Activated naive CD8-positive, alpha-beta T cell treated with anti-CD3 and anti-CD28 coated beads for 36 hours (primary cell): ENCODE results near the gene DBN1. TPM values are rescaled to one million over a fixed set of nuclear protein-coding genes. Genes with fewer than 3 reads are reported as not detected.
"Not testable (repeated sequence)": the region's sequence is repeated elsewhere in the genome, so short reads cannot be mapped to it uniquely, and the experiment has no call there.

Experiments used
- DNase-seq: peaks from one replicate; pipeline ENCODE4 v3.0.0; 2021
- H3K27ac Mint-ChIP-seq: one replicate; pipeline ENCODE4 v1.8.0; 2022; ENCODE audit warnings: mild to moderate bottlenecking, moderate library complexity, mixed read lengths
- H3K27me3 Mint-ChIP-seq: one replicate; pipeline ENCODE4 v1.8.0; 2022; ENCODE audit warnings: mild to moderate bottlenecking, mixed read lengths
- H3K36me3 Mint-ChIP-seq: one replicate; pipeline ENCODE4 v1.8.0; 2021; ENCODE audit warnings: mild to moderate bottlenecking, mixed read lengths
- H3K4me1 Mint-ChIP-seq: one replicate; pipeline ENCODE4 v1.8.0; 2021; ENCODE audit warnings: mixed read lengths
- H3K4me3 Mint-ChIP-seq: one replicate; pipeline ENCODE4 v1.8.0; 2022; ENCODE audit warnings: mild to moderate bottlenecking, moderate library complexity, mixed read lengths
- H3K9me3 Mint-ChIP-seq: one replicate; pipeline ENCODE4 v1.8.0; 2022; ENCODE audit warnings: mixed read lengths
- total RNA-seq, 2 experiments: library from RNA; stranded (reverse); gene quantifications; one replicate each; pipeline ENCODE4 v1.2.3, GENCODE V29; 2021

The DBN1 gene
- total RNA-seq, 2 experiments from 2014 or later = 100 to 106 TPM

- H3K27ac Mint-ChIP-seq = no peak overlapping the region
- no peaks in the 10 kb centered on the region for H3K36me3 Mint-ChIP-seq
Measured at GRCh38 chr5:177419046-177419445, 54.4 kb downstream of the DBN1 start.

GRCh38 chr5:177417081-177417480 lies 56.4 kb downstream of the DBN1 start:
- not testable (repeated sequence) for H3K27ac Mint-ChIP-seq, H3K4me3 Mint-ChIP-seq, H3K36me3 Mint-ChIP-seq, DNase-seq, H3K27me3 Mint-ChIP-seq, H3K9me3 Mint-ChIP-seq
- peaks cover 27% of the 10 kb centered on the region for H3K4me1 Mint-ChIP-seq

More at GRCh38 chr5:177419046-177419445, 54.4 kb downstream of the DBN1 start:
- no peak for DNase-seq
- Mint-ChIP-seq H3K27me3 (no peaks in the 10 kb centered on the region), H3K4me3 (no peak overlapping the region), H3K9me3 (no peaks in the 10 kb centered on the region), H3K4me1 (peaks cover 13% of the 10 kb centered on the region)

GRCh38 chr5:177414481-177414880 lies 59.0 kb downstream of the DBN1 start:
- Mint-ChIP-seq H3K9me3 (no peaks in the 10 kb centered on the region), H3K4me3 (no peak overlapping the region), H3K36me3 (no peaks in the 10 kb centered on the region)

GRCh38 chr5:177412603-177413233 lies 60.7 kb downstream of the DBN1 start:
- Mint-ChIP-seq H3K36me3 (no peaks in the 10 kb centered on the region), H3K27ac (peak overlapping the region; percentile 85), H3K27me3 (no peaks in the 10 kb centered on the region), H3K4me1 (peaks cover 40% of the 10 kb centered on the region), H3K9me3 (no peaks in the 10 kb centered on the region), H3K4me3 (peak overlapping the region; percentile 37)
- peak; percentile 36 for DNase-seq

More at GRCh38 chr5:177414481-177414880, 59.0 kb downstream of the DBN1 start:
- DNase-seq = no peak
- H3K27ac Mint-ChIP-seq = no peak overlapping the region
- peaks cover 40% of the 10 kb centered on the region for H3K4me1 Mint-ChIP-seq
- H3K27me3 Mint-ChIP-seq = no peaks in the 10 kb centered on the region

GRCh38 chr5:177410575-177410974 lies 62.9 kb downstream of the DBN1 start:
- H3K27ac Mint-ChIP-seq = peak overlapping the region; percentile 20
- no peak overlapping the region for H3K4me3 Mint-ChIP-seq

GRCh38 chr5:177409043-177409801 lies 64.2 kb downstream of the DBN1 start, which contains the start of gene F12:
Gene F12 (minus strand): TSS chr5:177409564. CDS start chr5:177409527, 37 bp downstream.
- H3K4me1 Mint-ChIP-seq = peaks cover 39% of the 10 kb centered on the region
- no peaks in the 10 kb centered on the region for H3K36me3 Mint-ChIP-seq
- H3K27me3 Mint-ChIP-seq = no peaks in the 10 kb centered on the region
- H3K4me3 Mint-ChIP-seq = no peak within 1 kb of the TSS
- DNase-seq = no peak
- H3K9me3 Mint-ChIP-seq = no peaks in the 10 kb centered on the region
- no peak within 1 kb of the TSS for H3K27ac Mint-ChIP-seq

More at GRCh38 chr5:177410575-177410974, 62.9 kb downstream of the DBN1 start:
- H3K27me3 Mint-ChIP-seq = no peaks in the 10 kb centered on the region
- H3K9me3 Mint-ChIP-seq = no peaks in the 10 kb centered on the region
- DNase-seq = no peak
- H3K4me1 Mint-ChIP-seq = peaks cover 40% of the 10 kb centered on the region
- H3K36me3 Mint-ChIP-seq = no peaks in the 10 kb centered on the region

Other genes starting within 250 kb of the DBN1 start
- gene RAB24, start 169.9 kb downstream of the DBN1 start, total RNA-seq = 10 to 100 TPM; 26.8 to 29.9 TPM
- gene PRELID1, start 169.8 kb downstream of the DBN1 start, total RNA-seq = 100 to 1,000 TPM; 311 to 315 TPM
- 10 to 100 TPM; 14.7 to 17.3 TPM for gene MXD3, start 161.7 kb downstream of the DBN1 start, total RNA-seq
- 10 to 100 TPM; 91.5 to 92.1 TPM for gene LMAN2, start 122.0 kb downstream of the DBN1 start, total RNA-seq
- 10 to 100 TPM; 38.9 to 41.2 TPM for gene RGS14, start 115.7 kb downstream of the DBN1 start, total RNA-seq
- not detected for gene SLC34A1, start 89.2 kb downstream of the DBN1 start, total RNA-seq
- not detected for gene PFN3, start 73.0 kb downstream of the DBN1 start, total RNA-seq
- gene F12, start 64.1 kb downstream of the DBN1 start, total RNA-seq = 1 to 10 TPM; 5.6 TPM
- 100 to 1,000 TPM; 113 to 115 TPM for gene GRK6, start 47.0 kb downstream of the DBN1 start, total RNA-seq
- 10 to 100 TPM; 21.5 to 21.8 TPM for gene PRR7, start 26.8 kb downstream of the DBN1 start, total RNA-seq
- 10 to 100 TPM; 38.5 to 41.9 TPM for gene PDLIM7, start 24.0 kb upstream of the DBN1 start, total RNA-seq
- 1 to 10 TPM; 8.2 to 8.6 TPM for gene DOK3, start 36.2 kb upstream of the DBN1 start, total RNA-seq
- gene DDX41, start 43.3 kb upstream of the DBN1 start, total RNA-seq = 100 to 1,000 TPM; 211 to 220 TPM
- gene FAM193B, start 80.9 kb upstream of the DBN1 start, total RNA-seq = 10 to 100 TPM; 47.2 to 52.9 TPM
- gene TMED9, start 118.6 kb upstream of the DBN1 start, total RNA-seq = 100 to 1,000 TPM; 102 to 103 TPM
- gene B4GALT7, start 126.5 kb upstream of the DBN1 start, total RNA-seq = 10 to 100 TPM; 20.0 to 21.0 TPM